Psoas muscle (tissue), 8 donors: ENCODE data around the gene PDE6G. TPM values are rescaled to one million over a fixed set of nuclear protein-coding genes. Genes with fewer than 3 reads are reported as not detected.
A peak's percentile ranks its signal among the peaks of the same experiment; 100 is the strongest.

Experiments used
- ATAC-seq, 4 donors: fragments of 200-7000 bp; cut with Tn5 transposase; one replicate each; pipeline ENCODE4 v1.9.1; 2020; ENCODE audit warnings: moderate library complexity in 3 of 4, mild to moderate bottlenecking in 2 of 4
- DNase-seq, 2 donors: peaks; one replicate each; pipeline ENCODE4 v3.0.0-alpha.2; 2020
- H3K27ac ChIP-seq: fragments of 200-600 bp; one replicate; pipeline ENCODE4 v1.8.0; 2022
- H3K27me3 ChIP-seq, 3 donors: fragments of 200-600 bp in 1 of 3; one replicate each; pipeline versions ENCODE4 v1.6.1 to v1.8.0; 2013 to 2022; ENCODE audit warnings: low read length in 2 of 3, mild to moderate bottlenecking in 2 of 3, moderate library complexity in 1 of 3; ENCODE audit not compliant: insufficient read depth in 3 of 3
- H3K36me3 ChIP-seq, 2 donors: fragments of 200-600 bp in 1 of 2; one replicate each; pipeline versions ENCODE4 v1.6.1 to v1.8.0; 2013 to 2022; ENCODE audit warnings: low read depth in 1 of 2, mild to moderate bottlenecking in 1 of 2, moderate library complexity in 1 of 2; ENCODE audit not compliant: insufficient read depth in 1 of 2
- H3K4me1 ChIP-seq: fragments of 200-600 bp; one replicate; pipeline ENCODE4 v1.8.0; 2022
- H3K4me3 ChIP-seq: fragments of 200-600 bp; one replicate; pipeline ENCODE4 v1.8.0; 2022; ENCODE audit warnings: mild to moderate bottlenecking
- H3K9me3 ChIP-seq: fragments of 200-600 bp; one replicate; pipeline ENCODE4 v1.8.0; 2022
- WGBS, 3 donors: extraction: QIAGEN DNeasy Blood & Tissue Kit; methylation state at CpG; one replicate each; pipeline versions ENCODE4 v1.1.6 to v1.1.7; 2013; 5-methylcytosine and 5-hydroxymethylcytosine counted together
- intact Hi-C, 2 donors: fragments of 100-400 bp; cut with DNase I; formaldehyde crosslinking; loops; one replicate each; pipeline versions ENCODE4 v1.11.0 to v1.14.2; 2022
- polyA plus RNA-seq, 3 donors: library from polyadenylated mRNA; stranded (reverse); fragments of 200-250 nt; gene quantifications; one replicate each; pipeline ENCODE4 v1.2.3, GENCODE V29; 2013
- total RNA-seq, 4 donors: library from RNA; stranded (reverse); fragmentation: NEBNext Ultra II Directional in 2 of 4; extraction: Animal tissue kit (Norgen Biotek cat#: 25700) in 2 of 4; gene quantifications; one replicate each; pipeline versions ENCODE4 v1.2.1 to v1.2.4, GENCODE V29; 2021 to 2023
- TF ChIP-seq, protein P1 (sequence below): fragments of 200-600 bp; IDR thresholded peaks from one replicate; pipeline ENCODE4 v1.8.0; 2022; ENCODE audit warnings: antibody characterized with exemption
- donor health status: healthy with polysubstance abuse.
- donor health status: DM: no; HTN: no; CAD: no; lungs with moderate emphysema.
- donor health status: Bipolar disorder and iron deficiency.
- donor health status: healthy.
- donor health status: DM: yes; HTN: yes; CAD: no.
- donor health status: DM: no; HTN: no; CAD: no.
- donor health status: DM: no; HTN: no; CAD: no.
- donor health status: DM: yes; HTN: yes; CAD: no.

PDE6G gene
- total and polyA plus RNA-seq, 7 donors: 0.25 to 1.5 (median 0.60) TPM; not detected in 3

DNA sequence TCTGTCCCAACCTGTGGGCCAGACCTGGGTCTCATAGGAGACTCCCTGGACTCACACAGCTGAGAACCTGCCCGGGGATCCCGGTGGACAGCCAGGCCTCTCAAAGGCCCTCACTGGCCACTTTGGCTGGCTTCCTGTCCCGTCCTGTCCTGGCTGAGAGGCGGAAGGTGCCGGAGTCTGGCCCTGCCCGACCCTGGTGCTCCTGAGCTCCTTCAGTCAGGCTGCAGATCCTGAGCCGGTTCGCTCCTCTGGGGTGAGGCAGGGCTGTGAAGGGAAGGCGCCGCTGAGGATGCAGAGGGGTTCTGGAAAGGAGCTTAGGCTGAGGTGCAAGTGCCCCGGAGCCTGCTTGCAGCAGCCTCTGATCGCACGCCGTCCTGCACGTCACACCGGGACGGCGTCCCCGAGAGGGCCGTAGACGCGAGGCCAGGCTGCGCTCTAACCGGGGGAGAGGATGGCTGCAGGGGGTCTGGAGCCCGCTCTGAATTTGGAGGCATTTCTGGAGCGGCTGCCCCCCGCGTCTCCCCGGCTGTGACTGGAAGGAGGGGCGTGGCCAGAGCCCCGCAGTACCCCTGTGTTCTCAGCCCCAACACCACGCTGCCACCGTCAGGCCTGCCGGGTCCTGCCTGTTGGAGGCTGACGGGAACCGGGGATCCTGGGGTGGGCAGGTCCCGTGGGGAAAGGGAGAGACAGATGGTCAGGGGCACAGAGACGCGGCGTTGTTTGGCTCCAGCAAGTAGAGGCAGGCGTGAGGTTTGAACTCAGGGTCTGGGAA is 31.6 kb upstream of the PDE6G start:
- H3K36me3 ChIP-seq: peaks cover 8 to 76% of the 10 kb centered on the region in 2 donors
- 90 to 92% (median 92%) methylated on average over 35 to 41 of the region's 41 CpGs for WGBS, 3 donors
- peaks cover 10% of the 10 kb centered on the region for H3K4me1 ChIP-seq
- no peak for ATAC-seq
- intact Hi-C loops: no loop called here
- H3K9me3 ChIP-seq: no peaks in the 10 kb centered on the region
- no peak overlapping the region for H3K27ac ChIP-seq
- no peak for DNase-seq
- H3K27me3 ChIP-seq: no peaks in the 10 kb centered on the region
- TF ChIP-seq, protein P1, sequence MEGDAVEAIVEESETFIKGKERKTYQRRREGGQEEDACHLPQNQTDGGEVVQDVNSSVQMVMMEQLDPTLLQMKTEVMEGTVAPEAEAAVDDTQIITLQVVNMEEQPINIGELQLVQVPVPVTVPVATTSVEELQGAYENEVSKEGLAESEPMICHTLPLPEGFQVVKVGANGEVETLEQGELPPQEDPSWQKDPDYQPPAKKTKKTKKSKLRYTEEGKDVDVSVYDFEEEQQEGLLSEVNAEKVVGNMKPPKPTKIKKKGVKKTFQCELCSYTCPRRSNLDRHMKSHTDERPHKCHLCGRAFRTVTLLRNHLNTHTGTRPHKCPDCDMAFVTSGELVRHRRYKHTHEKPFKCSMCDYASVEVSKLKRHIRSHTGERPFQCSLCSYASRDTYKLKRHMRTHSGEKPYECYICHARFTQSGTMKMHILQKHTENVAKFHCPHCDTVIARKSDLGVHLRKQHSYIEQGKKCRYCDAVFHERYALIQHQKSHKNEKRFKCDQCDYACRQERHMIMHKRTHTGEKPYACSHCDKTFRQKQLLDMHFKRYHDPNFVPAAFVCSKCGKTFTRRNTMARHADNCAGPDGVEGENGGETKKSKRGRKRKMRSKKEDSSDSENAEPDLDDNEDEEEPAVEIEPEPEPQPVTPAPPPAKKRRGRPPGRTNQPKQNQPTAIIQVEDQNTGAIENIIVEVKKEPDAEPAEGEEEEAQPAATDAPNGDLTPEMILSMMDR: no peak
- no peak overlapping the region for H3K4me3 ChIP-seq

DNA sequence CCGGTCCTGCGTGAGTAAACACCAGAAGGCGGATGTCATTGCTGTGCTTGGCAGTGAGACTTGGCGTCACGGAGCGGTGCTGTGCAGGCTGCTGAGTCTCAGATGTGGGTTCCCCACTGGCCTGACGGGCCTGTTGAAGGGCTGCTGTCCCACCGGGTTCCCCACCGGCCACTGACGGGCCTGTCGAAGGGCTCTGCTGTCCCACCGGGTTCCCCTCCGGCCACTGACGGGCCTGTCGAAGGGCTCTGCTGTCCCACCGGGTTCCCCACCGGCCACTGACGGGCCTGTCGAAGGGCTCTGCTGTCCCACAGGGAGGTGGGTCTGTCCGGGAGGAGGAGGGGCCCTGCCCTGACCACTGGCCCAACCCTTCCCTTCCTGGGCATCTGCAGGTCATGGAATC is 30.3 kb upstream of the PDE6G start:
- TF ChIP-seq, protein P1: no peak
- H3K4me1 ChIP-seq: peaks cover 15% of the 10 kb centered on the region
- intact Hi-C loops: no loop called here
- H3K36me3 ChIP-seq: peaks cover 8 to 63% of the 10 kb centered on the region in 2 donors
- DNase-seq: peak in 1 of 2 donors; percentile 51
- H3K27me3 ChIP-seq: no peaks in the 10 kb centered on the region
- H3K9me3 ChIP-seq: no peaks in the 10 kb centered on the region
- ATAC-seq: no peak
- H3K4me3 ChIP-seq: no peak overlapping the region
- no peak overlapping the region for H3K27ac ChIP-seq
- WGBS, 3 donors: 89 to 92% (median 91%) methylated on average over 17 to 20 of the region's 20 CpGs

DNA sequence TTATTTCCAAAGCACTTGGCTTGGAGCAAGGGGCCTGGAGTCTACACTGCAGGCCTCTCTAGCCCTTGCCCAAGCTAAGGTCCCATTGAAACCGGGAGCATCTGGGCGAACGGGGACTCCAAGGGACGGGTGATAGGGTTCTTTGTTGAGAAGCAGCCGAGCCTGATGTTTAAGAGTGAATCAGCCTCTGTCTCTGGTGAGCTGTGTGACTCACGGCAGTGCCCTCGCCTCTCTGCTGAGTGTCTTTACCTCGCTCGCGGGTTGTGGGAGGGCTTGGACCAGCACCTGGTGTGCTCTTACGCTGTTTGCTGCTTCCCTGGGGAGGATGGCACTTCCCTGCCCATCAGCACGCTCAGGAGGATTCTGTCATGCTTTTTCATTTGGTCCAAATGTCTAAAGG is 28.8 kb upstream of the PDE6G start:
- no peaks in the 10 kb centered on the region for H3K9me3 ChIP-seq
- H3K4me1 ChIP-seq: peaks cover 15% of the 10 kb centered on the region
- peak in 1 of 2 donors; percentile 50 for DNase-seq
- TF ChIP-seq, protein P1: no peak
- peak overlapping the region; percentile 84 for H3K27ac ChIP-seq
- peaks cover 8 to 54% of the 10 kb centered on the region in 2 donors for H3K36me3 ChIP-seq
- intact Hi-C loops: no loop called here
- 70 to 74% (median 74%) methylated on average over 12 of the region's 12 CpGs for WGBS, 3 donors
- ATAC-seq: no peak
- peak overlapping the region; percentile 97 for H3K4me3 ChIP-seq
- H3K27me3 ChIP-seq: no peaks in the 10 kb centered on the region

DNA sequence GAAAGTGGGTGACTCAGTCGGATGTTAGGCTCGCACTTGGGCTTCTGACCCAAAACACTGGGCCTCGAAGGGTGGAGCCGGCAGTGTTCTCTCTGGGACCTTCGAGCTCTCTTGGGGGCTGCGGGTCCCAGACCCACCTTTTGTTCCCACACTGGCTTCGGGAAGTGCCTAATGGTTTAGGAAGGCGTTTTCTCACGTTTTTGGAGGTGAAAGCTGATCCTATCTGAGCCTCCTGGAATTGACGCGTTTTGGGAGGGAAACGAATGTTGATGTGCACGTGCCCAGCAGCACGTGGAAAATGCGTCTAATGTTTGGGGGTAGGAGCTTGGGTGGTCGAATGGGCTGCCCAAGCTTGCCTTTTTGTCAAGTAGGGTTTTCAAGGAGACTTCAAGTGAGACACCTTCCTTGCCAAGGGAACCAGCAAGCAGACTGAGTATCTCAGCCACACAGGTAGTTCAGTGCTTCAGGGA is 28.1 kb upstream of the PDE6G start:
- Histone ChIP-seq H3K27me3 (no peaks in the 10 kb centered on the region), H3K4me3 (peak overlapping the region; percentile 97), H3K9me3 (no peaks in the 10 kb centered on the region), H3K4me1 (peaks cover 15% of the 10 kb centered on the region), H3K36me3 (peaks cover 8 to 47% of the 10 kb centered on the region in 2 donors), H3K27ac (peak overlapping the region; percentile 84)
- peak in 1 of 4 donors; percentile 12 for ATAC-seq
- no peak for DNase-seq
- WGBS, 3 donors: 1 to 5% (median 2%) methylated on average over 16 of the region's 16 CpGs
- intact Hi-C loops: loop anchor here in 1 of 2 donors (5.0 kb wide), 1 partner anchor 47 kb away; the partner anchor contains the start of genes NPLOC4 and TSPAN10
- TF ChIP-seq, protein P1: no peak
